Endometrial microvascular endothelial cells (primary cell): ENCODE data around the gene KANSL3. TPM values are rescaled to one million over a fixed set of nuclear protein-coding genes. Genes with fewer than 3 reads are reported as not detected.

Experiments used
- in situ Hi-C: cut with HindIII; loops from 2 replicates; pipeline ENCODE4 v1.10.0; 2017; ENCODE audit warnings: low sequenced_read_pairs, low pct_unique_long_range_greater_than_20kb; ENCODE audit errors: inconsistent ontology term
- total RNA-seq: library from RNA; depleted of rRNA; stranded (reverse); fragments of >200 nt; gene quantifications from one replicate; pipeline ENCODE4 v1.2.3, GENCODE V29; 2015; ENCODE audit errors: inconsistent ontology term

The KANSL3 gene
- total RNA-seq, 1 donor from 2014 or later, result 25.5 TPM

GRCh38 chr2:96618596-96619283 lies 19.4 kb downstream of the KANSL3 start:
- in situ Hi-C loops, result no loop called here

GRCh38 chr2:96617012-96617411 lies 21.1 kb downstream of the KANSL3 start:
- in situ Hi-C loops, result no loop called here

GRCh38 chr2:96616535-96616934 lies 21.6 kb downstream of the KANSL3 start:
- in situ Hi-C loops, result no loop called here

GRCh38 chr2:96616128-96616527 lies 22.0 kb downstream of the KANSL3 start:
- in situ Hi-C loops, result no loop called here

- in situ Hi-C loops, result no loop called here
These were observed 29.4 kb downstream of the KANSL3 start for GRCh38 chr2:96608469-96609455.

- in situ Hi-C loops, result no loop called here
These were observed 34.0 kb downstream of the KANSL3 start for GRCh38 chr2:96604104-96604503.

GRCh38 chr2:96602330-96602823 lies 35.7 kb downstream of the KANSL3 start:
- in situ Hi-C loops, result no loop called here

- in situ Hi-C loops, result no loop called here
These were observed 36.5 kb downstream of the KANSL3 start for GRCh38 chr2:96601382-96602292.

GRCh38 chr2:96599941-96600340 lies 38.2 kb downstream of the KANSL3 start:
- in situ Hi-C loops, result no loop called here

GRCh38 chr2:96596596-96596995 lies 41.5 kb downstream of the KANSL3 start:
- in situ Hi-C loops, result no loop called here

GRCh38 chr2:96594691-96595152 lies 43.4 kb downstream of the KANSL3 start:
- in situ Hi-C loops, result no loop called here

GRCh38 chr2:96594282-96594681 lies 43.8 kb downstream of the KANSL3 start:
- in situ Hi-C loops, result no loop called here

GRCh38 chr2:96591494-96591893 lies 46.6 kb downstream of the KANSL3 start:
- in situ Hi-C loops, result no loop called here

GRCh38 chr2:96591054-96591453 lies 47.1 kb downstream of the KANSL3 start:
- in situ Hi-C loops, result no loop called here

- in situ Hi-C loops, result no loop called here
These were observed 50.3 kb downstream of the KANSL3 start for GRCh38 chr2:96587843-96588242.

- in situ Hi-C loops, result no loop called here
These were observed 54.1 kb downstream of the KANSL3 start for GRCh38 chr2:96584017-96584416.

- in situ Hi-C loops, result no loop called here
These were observed 57.3 kb downstream of the KANSL3 start for GRCh38 chr2:96580771-96581170.

- in situ Hi-C loops, result no loop called here
These were observed 58.7 kb downstream of the KANSL3 start for GRCh38 chr2:96579422-96579821.

GRCh38 chr2:96578731-96579130 lies 59.4 kb downstream of the KANSL3 start:
- in situ Hi-C loops, result no loop called here
